Measurements from ENCODE around the gene CAVIN1.
"Not testable (repeated sequence)": the region's sequence is repeated elsewhere in the genome, so short reads cannot be mapped to it uniquely, and the experiment has no call there.

The CAVIN1 gene

GRCh38 chr17:42422958-42423712, at the start of gene CAVIN1:
TSS of gene CAVIN1 (minus strand) at chr17:42423256. CDS start at chr17:42423097, 159 bp downstream.
- DNase-seq (ENCODE audit: low read depth) = no peak

DNA sequence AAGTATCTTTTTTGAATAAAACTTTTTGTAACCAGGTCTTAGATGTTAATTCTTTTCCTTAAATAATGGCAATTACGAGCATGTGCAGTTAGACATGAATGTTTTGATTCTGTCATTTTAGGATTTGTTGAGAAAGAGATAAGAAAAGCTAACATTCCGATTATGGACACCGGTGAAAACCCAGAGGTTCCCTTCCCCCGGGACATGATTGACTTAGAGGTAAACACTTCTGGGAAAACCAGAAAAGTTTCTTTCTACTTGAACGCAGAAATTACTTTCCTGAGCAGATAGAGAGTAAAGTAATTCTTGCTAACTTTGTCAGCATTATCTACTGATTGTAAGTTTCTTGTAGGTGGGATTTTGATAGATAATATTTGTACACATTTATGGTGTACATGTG, 44.8 kb upstream of the CAVIN1 start:
- DNase-seq (ENCODE audit: low read depth) = no peak

GRCh38 chr17:42463976-42464400, 40.9 kb upstream of the CAVIN1 start:
- DNase-seq (ENCODE audit: low read depth) = no peak

GRCh38 chr17:42460371-42460770, 37.3 kb upstream of the CAVIN1 start:
- no peak for DNase-seq (ENCODE audit: low read depth)

DNA sequence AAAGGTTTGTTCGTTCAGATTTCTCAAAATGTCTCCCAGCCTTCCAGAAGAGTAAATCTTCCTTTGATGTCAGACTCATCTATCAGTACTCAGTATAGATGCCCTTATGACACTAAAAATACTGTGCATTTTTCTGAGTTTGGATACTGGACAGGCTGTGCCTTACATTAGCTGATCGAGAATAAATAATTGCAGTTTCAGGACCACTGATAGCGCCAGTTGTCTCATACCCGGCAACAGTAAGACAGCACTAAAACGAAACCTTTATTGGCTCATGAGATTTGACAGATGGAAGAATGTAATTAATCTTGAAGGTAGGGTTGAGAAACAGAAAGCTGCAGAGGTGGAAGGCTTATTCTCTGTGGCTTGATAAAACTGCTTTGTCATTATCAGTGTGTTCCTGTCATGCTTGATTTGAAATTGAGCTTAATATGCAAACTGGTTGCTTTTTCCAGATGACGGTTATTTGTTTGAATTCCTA, 36.8 kb upstream of the CAVIN1 start:
- DNase-seq (ENCODE audit: low read depth) = no peak

GRCh38 chr17:42459256-42459800, 36.3 kb upstream of the CAVIN1 start:
- DNase-seq (ENCODE audit: low read depth) = no peak

DNA sequence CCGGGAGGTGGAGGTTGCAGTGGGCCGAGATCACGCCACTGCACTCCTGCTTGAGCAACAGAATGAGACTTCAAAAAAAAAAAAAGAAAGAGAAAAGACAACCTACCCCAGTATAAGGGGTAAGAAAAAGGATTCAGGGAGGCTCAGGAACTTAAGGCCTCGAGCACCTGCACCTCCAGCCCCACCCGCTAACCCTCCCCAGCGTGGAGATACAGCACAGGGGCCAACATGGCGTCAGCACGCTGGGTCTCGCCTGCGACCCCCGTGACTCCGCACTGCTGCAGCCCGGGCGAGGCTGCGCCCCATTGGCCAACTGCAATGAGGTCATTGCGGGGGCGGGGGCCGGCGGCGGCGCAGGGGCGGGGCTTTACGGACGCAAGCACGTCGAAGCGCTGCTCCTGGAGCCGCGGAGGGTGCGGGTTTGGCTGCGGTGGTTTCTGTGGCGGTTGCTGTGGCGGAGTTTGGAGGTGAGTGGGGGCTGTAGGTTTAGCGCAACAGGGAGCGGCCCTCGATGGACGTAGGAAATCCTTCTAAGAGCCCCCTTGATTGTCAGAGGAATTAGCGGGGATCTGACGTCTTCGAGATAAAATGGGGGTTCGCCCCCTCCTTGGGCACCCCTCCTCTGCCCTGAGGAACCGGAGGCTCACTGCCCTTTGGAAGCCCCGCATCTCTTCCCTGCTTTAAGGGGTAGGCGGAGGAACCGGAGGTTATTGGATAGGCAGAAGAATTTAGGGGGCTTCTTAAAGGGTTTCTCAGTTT, 35.6 kb upstream of the CAVIN1 start, which contains the start of gene ATP6V0A1:
ATP6V0A1 (plus strand) TSS at position 382 of the 759 bp plus-strand sequence. CDS start 2,017 bp downstream, outside the sequence.
- DNase-seq (ENCODE audit: low read depth) = peak; percentile 79

DNA sequence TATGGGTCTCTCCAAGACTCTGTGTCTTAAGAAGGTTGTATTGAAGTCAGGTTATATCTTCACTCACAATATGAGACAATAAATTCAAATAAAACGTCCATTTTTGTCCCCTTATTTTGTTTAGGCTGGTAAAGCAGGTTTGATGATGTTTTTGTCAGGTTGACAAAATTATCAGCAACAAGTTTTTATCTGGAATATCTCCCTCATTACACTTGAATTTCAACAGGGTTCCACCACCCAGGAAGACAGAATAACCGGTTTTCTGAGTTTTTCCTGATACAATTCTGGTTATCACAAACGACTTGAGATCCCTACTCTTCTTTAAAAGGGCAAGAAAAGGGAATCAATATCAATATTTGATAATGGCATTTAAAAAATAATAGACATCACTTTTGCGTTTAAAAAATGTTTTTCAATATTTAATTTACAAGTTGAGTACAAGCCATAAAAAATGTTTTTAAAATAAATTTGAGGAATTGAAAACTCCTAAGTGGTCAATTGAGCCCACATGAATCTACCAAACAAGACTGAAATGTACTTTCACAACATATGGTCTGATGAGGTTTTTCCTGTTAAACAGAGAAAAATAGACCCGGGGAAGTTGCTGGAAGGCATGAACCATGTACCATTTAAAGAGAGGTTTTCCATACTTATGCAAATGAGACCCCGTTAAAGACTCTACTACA, 34.2 kb upstream of the CAVIN1 start:
- DNase-seq (ENCODE audit: low read depth) = no peak

- DNase-seq (ENCODE audit: low read depth) = peak; percentile 12
These were observed 33.4 kb upstream of the CAVIN1 start for GRCh38 chr17:42456223-42457106.

DNA sequence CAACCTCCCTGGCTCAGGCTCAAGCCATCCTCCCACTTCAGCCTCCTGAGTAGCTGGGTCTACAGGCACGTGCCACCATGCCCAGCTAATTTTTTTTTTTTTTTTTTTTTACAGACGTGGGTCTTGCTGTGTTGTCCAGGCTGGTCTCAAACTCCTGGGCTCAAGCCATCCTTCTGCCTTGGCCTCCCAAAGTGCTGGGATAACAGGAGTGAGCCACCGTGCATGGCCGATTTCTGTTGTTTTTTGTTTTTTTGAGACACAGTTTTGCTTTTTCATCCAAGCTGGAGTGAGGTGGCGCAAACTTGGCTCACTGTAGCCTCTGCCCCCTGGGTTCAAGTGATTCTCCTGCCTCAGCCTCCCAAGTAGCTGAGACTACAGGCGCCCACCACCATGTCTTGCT, 31.9 kb upstream of the CAVIN1 start:
- DNase-seq (ENCODE audit: low read depth) = not testable (repeated sequence)

DNA sequence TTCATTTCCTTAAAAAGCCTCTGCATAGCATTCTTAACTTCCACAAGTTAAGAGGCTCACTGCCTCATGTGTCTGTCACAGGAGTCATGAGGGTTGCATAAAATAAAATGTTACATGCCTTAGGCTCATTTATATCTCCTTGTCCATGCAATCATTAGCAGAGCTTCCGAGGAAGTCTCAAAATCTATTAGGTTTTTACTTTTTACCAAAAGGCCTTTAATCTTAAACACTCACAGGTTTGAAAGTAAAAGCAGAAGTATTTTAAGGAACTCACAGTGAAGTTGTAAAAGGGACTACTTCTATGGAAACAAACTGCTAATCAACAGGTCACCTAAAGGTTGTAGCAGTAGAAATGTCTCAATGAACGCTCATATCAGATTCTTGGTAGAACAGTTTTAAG, 30.4 kb upstream of the CAVIN1 start:
- no peak for DNase-seq (ENCODE audit: low read depth)

DNA sequence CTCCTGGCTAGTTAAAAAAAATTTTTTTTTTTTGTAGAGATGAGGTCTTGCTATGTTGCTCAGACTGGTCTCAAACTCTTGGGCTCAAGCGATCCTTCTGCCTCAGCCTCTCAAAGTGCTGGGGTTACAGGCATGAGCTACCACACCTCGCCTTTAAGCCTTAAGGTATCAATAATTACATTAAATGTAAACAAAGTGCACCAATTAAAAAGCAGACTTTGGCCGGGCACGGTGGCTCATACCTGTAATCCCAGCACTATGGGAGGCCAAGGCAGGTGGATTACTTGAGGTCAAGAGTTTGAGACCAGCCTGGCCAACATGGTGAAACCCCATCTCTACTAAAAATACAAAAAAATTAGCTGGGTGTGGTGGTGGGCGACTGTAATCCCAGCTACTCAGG, 28.2 kb upstream of the CAVIN1 start:
- not testable (repeated sequence) for DNase-seq (ENCODE audit: low read depth)

- not testable (repeated sequence) for DNase-seq (ENCODE audit: low read depth)
These were observed 26.8 kb upstream of the CAVIN1 start for GRCh38 chr17:42449838-42450237.

- DNase-seq (ENCODE audit: low read depth) = not testable (repeated sequence)
These were observed 26.1 kb upstream of the CAVIN1 start for GRCh38 chr17:42449176-42449575.

- DNase-seq (ENCODE audit: low read depth) = no peak
These were observed 19.1 kb upstream of the CAVIN1 start for GRCh38 chr17:42442196-42442565.

DNA sequence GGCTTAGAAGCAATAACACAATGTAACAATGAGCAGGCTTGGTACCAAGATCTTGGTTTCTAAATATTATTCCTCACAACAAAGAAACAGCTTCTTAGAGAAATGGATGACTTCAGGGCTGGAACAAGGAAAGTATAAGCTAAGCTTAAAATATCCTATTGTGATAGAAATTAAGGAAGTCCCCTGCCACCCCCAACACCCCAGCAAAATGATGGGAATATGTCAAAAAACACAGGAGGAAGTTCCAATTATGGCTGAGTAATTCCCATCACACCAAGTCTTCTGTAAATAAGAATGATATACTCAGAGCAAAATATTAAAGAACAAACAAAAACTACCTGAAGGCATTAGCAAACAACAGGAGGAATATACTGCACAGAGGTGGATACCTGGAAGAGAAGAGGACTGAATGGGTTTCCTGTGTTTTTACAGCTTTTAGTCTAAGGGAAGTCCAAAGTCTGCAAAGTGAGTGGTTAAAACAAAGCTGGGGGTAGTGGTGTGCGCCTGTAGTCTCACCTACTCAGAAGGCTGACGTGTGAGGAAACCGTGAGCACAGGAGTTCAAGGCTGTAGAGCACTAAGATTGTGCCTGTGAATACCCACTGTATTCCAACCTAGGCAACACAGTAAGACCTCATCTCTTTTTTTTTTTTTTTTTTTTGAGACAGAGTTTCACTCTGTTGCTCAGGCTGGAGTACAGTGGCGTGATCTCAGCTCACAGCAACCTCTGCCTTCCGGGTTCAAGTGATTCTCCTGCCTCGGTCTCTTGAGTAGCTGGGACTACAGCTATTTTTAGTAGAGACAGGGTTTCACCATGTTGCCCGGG, 18.5 kb upstream of the CAVIN1 start:
- no peak for DNase-seq (ENCODE audit: low read depth)

GRCh38 chr17:42438600-42439567, 15.8 kb upstream of the CAVIN1 start:
- no peak for DNase-seq (ENCODE audit: low read depth)

DNA sequence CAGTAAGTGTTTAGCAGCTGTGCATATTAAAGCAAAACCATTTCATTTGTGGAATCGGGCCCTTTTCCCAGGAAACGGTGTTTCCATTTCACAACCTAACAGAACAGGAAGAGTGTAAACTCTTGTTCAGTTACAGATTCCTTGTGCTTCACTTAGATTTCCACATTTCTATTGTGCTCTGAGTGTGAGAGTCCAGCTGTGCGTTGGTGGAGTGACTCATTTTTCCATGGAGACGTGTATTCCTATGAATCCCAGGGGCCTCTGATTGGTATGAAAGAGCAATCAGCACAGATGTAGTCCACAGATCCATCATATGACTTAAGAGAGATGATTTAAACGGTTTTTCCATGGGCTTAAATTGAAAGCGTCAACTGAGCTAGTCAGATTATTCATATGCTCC, 13.3 kb upstream of the CAVIN1 start:
- no peak for DNase-seq (ENCODE audit: low read depth)

DNA sequence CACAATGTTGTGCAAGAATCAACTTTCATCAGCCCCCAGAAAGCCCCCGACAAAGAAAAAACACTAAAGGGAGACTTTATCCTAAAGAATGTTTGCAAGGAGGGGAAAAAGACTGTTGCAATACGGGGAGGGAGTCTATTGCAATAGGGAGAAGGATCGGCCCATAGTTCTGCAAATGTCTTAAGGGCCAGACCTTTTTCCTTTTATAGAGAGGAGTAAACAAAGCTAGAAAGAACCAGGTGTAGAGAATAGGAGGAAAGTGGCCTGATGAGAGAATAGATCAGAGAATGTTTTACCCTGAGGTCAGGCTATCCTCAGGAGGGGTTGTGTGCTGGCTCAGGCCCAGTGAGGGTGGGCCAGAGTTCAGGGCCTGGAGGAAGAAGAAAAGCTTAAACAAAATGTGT, 8.7 kb upstream of the CAVIN1 start:
- DNase-seq (ENCODE audit: low read depth) = no peak
